Esophagus muscularis mucosa (tissue), 4 donors: Measurements from ENCODE around the gene HEPN1. TPM values are rescaled to one million over a fixed set of nuclear protein-coding genes. Genes with fewer than 3 reads are reported as not detected.
A peak's percentile ranks its signal among the peaks of the same experiment; 100 is the strongest.

Source experiments
- DNase-seq: peaks from one replicate; pipeline ENCODE4 v3.0.0-alpha.2; 2017; ENCODE audit errors: extremely low spot score
- H3K27ac ChIP-seq, 4 donors: fragments of 200-600 bp; sonication (generic); replicated peaks in 1 of 4; 1 replicate in 3 of 4; 2 replicates in 1 of 4; pipeline ENCODE4 v1.5.1; 2016 to 2019; ENCODE audit warnings: mild to moderate bottlenecking in 1 of 4
- H3K27me3 ChIP-seq, 4 donors: fragments of 200-600 bp; sonication (generic); one replicate each; pipeline versions ENCODE4 v1.5.1 to v1.6.0; 2016 to 2019
- H3K36me3 ChIP-seq, 4 donors: fragments of 200-600 bp; sonication (generic); one replicate each; pipeline ENCODE4 v1.5.1; 2016 to 2019
- H3K4me1 ChIP-seq, 4 donors: fragments of 200-600 bp; sonication (generic); one replicate each; pipeline ENCODE4 v1.5.1; 2016 to 2019
- H3K4me3 ChIP-seq, 4 donors: fragments of 200-600 bp; sonication (generic); 1 replicate in 2 of 4; 2 replicates in 2 of 4; pipeline ENCODE4 v1.5.1; 2016 to 2019; ENCODE audit warnings: mild to moderate bottlenecking in 4 of 4, moderate library complexity in 1 of 4
- H3K9me3 ChIP-seq, 4 donors: fragments of 200-600 bp; sonication (generic); 1 replicate in 3 of 4; 2 replicates in 1 of 4; pipeline ENCODE4 v1.5.1; 2016 to 2019
- CTCF ChIP-seq, 3 experiments: fragments of 200-600 bp in 2 of 3; fragments of 450-650 bp in 1 of 3; sonication (generic) in 2 of 3; IDR thresholded peaks; one replicate each; pipeline ENCODE4 v1.5.1; 2017 to 2019; ENCODE audit warnings: antibody characterized with exemption in 3 of 3, mild to moderate bottlenecking in 2 of 3, moderate library complexity in 1 of 3
- EP300 ChIP-seq: sonication (generic); formaldehyde crosslinking; IDR thresholded peaks from one replicate; pipeline ENCODE4 v1.6.1; 2017; ENCODE audit warnings: antibody characterized with exemption
- POLR2A ChIP-seq: fragments of 450-650 bp; IDR thresholded peaks from one replicate; pipeline ENCODE4 v1.6.1; 2017; ENCODE audit warnings: antibody characterized with exemption, moderate library complexity, mild to moderate bottlenecking, low read depth
- POLR2AphosphoS5 ChIP-seq, 2 donors: sonication (generic); formaldehyde crosslinking; IDR thresholded peaks; one replicate each; pipeline ENCODE4 v1.6.1; 2017; ENCODE audit warnings: antibody characterized with exemption in 2 of 2
- WGBS: methylation state at CpG from one replicate; pipeline ENCODE4 v1.1.5; 2018; 5-methylcytosine and 5-hydroxymethylcytosine counted together
- intact Hi-C: fragments of 100-400 bp; cut with DNase I; formaldehyde crosslinking; loops from one replicate; pipeline ENCODE4 v1.15.1; 2023
- total RNA-seq, 4 donors: library from RNA; depleted of rRNA; stranded (reverse); fragments of >200 nt; gene quantifications; one replicate each; pipeline versions ENCODE4 v1.1.0 to v1.2.1, GENCODE V29; 2016

Gene HEPN1
- total RNA-seq, 4 donors from 2014 or later: not detected

GRCh38 chr11:124945826-124946225 is 26.8 kb downstream of the HEPN1 start:
- no peak overlapping the region for H3K4me3 ChIP-seq
- WGBS: 80% methylated on average over 6 of the region's 6 CpGs
- H3K27me3 ChIP-seq: no peaks in the 10 kb centered on the region
- H3K4me1 ChIP-seq: no peaks in the 10 kb centered on the region
- intact Hi-C loops: no loop called here
- no peak for TF ChIP-seq POLR2A
- TF ChIP-seq CTCF (IDR thresholded peaks at IDR 0.05): no peak
- TF ChIP-seq POLR2AphosphoS5 (IDR thresholded peaks at IDR 0.05): no peak
- no peak for TF ChIP-seq EP300
- H3K9me3 ChIP-seq: no peaks in the 10 kb centered on the region
- H3K36me3 ChIP-seq: no peaks in the 10 kb centered on the region
- no peak for DNase-seq
- H3K27ac ChIP-seq: no peak overlapping the region

- H3K4me3 ChIP-seq: no peak overlapping the region
- H3K36me3 ChIP-seq: no peaks in the 10 kb centered on the region
- no peaks in the 10 kb centered on the region for H3K27me3 ChIP-seq
- no peaks in the 10 kb centered on the region for H3K9me3 ChIP-seq
- 80% methylated on average over 2 of the region's 2 CpGs for WGBS
- no peak for TF ChIP-seq POLR2A
- intact Hi-C loops: no loop called here
- DNase-seq: no peak
- H3K27ac ChIP-seq: no peak overlapping the region
- H3K4me1 ChIP-seq: no peaks in the 10 kb centered on the region
Observed at GRCh38 chr11:124946735-124947141, 27.7 kb downstream of the HEPN1 start.

DNA sequence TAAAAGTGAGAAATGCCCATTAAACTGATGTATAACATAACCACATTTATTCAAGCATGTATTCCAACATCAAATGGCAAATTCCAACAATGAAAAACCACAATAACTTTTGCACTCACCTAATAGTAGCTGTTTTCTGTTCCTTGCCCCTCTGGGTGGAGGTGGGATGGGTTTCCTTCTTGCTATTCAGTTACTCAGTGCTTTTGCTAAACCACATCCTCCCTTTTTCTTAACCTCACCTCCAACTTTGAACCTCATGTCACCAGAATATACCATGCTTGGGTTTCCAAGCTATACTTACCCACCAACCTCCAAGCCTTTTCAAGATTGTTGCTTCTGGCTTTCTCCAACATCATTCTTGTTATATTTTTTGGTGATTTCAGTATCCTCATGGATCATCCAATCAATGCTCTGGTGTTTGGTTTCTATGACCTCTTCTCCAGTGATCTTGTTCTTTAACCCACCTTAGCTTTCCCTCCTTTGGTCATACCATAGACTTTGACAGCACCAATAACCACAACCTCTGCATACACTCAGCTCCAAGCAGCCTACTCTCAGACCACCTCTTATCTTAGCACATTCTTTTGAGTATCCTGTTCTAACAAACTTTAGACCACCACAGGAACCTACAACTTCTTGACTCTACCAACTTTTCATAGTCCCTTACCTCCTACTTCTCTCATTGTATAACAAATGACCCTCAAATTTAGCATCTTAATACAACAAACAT is 31.7 kb downstream of the HEPN1 start:
- intact Hi-C loops: loop anchor here (5.0 kb wide), 2 partner anchors 73 to 278 kb away; partner anchors contain the start of genes SIAE and SPA17

DNA sequence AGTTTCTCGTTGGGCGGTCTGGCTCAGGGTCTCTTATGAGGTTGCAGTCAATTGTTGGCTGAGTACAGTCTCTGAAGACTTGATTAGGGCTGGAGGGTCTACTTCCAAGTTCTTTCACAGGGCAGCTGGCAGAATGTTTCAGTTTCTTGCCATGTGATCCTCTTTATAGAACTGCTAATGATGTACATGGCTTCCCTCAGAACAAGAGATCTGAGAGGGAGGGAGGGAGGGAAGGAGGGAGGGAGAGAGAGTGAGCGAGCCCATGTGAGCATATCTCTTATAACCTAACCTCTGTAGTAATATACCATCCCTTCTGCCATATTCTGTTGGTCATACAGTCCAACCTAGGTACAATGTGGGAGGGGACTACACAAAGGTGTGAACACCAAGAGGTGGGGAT is 32.3 kb downstream of the HEPN1 start:
- intact Hi-C loops: loop anchor here (5.0 kb wide), 2 partner anchors 74 to 279 kb away; partner anchors contain the start of genes SIAE and SPA17

More for the DNA sequence above, 31.7 kb downstream of the HEPN1 start:
- Histone ChIP-seq H3K27ac (no peak overlapping the region), H3K4me1 (peaks cover 6 to 17% (median 14%) of the 10 kb centered on the region in 4 donors), H3K4me3 (no peak overlapping the region), H3K9me3 (no peaks in the 10 kb centered on the region), H3K27me3 (no peaks in the 10 kb centered on the region), H3K36me3 (no peaks in the 10 kb centered on the region)
- DNase-seq: no peak
- TF ChIP-seq POLR2A (no peak), POLR2AphosphoS5 (IDR thresholded peaks at IDR 0.05) (no peak)

DNA sequence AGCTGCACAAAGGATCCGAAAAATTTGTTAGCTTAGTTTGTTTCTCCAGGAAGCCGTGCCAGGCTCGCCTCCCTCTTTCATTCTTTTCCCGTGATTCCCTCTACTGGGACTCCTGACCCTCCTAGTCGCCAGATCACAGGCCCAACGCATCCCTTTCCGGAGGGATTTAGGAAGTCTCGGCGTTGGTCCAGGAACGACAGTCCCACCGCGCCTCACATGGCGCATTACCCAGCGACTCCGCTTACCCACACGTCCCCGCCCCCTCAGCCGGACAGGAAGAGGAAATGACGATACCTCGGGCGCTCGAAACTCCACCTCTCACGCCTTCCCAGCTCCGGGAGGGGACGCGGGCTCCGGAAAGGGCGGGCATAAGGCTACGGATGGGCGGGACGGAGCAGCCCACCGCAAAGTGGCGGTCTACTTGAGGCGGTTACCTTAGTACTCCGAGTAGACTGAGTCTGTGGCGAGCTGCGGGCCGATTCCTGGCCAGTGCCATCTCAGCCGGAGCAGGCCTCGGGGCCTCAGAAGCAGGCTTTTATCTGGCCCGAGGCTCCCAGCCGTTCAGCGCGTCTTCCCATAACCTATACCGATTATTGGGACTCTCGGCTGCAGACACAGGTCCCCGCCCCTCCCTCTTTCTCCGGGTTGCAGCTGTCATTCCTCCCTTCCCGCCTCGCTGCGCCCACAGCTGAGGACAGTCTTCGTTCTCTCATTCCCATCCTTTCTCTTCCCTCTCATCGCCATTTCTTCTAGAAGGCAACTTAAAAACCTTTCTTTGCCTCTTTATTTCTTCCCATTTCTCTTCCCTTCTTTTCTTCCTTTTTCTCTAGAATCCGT is 34.9 kb downstream of the HEPN1 start, which contains the start of gene CCDC15:
TSS of gene CCDC15 (plus strand) at position 450 of the 837 bp plus-strand sequence. CDS start 531 bp downstream, outside the sequence.
- Histone ChIP-seq H3K36me3 (no peaks in the 10 kb centered on the region), H3K9me3 (no peaks in the 10 kb centered on the region), H3K4me1 (peaks cover 6 to 17% (median 14%) of the 10 kb centered on the region in 4 donors), H3K4me3 (peak within 1 kb of the TSS; percentile 72 to 77 (median 74)), H3K27ac (peak within 1 kb of the TSS; percentile 80 to 88 (median 82)), H3K27me3 (no peaks in the 10 kb centered on the region)
- intact Hi-C loops: loop anchor here (5.0 kb wide), 2 partner anchors 77 to 282 kb away; partner anchors contain the start of genes SIAE and SPA17
- TF ChIP-seq POLR2AphosphoS5 (IDR thresholded peaks at IDR 0.05): peak; percentile 96 to 97
- TF ChIP-seq CTCF (IDR thresholded peaks at IDR 0.05): no peak
- TF ChIP-seq POLR2A: peak; percentile 30
- DNase-seq: peak; percentile 99
- WGBS: under 1% methylated on average over 37 of the region's 54 CpGs

More for the DNA sequence above, 32.3 kb downstream of the HEPN1 start:
- Histone ChIP-seq H3K36me3 (no peaks in the 10 kb centered on the region), H3K27ac (no peak overlapping the region), H3K4me3 (no peak overlapping the region), H3K4me1 (peaks cover 6 to 17% (median 14%) of the 10 kb centered on the region in 4 donors), H3K27me3 (no peaks in the 10 kb centered on the region), H3K9me3 (no peaks in the 10 kb centered on the region)
- TF ChIP-seq CTCF (IDR thresholded peaks at IDR 0.05) (no peak), EP300 (no peak), POLR2A (no peak), POLR2AphosphoS5 (IDR thresholded peaks at IDR 0.05) (no peak)
- no peak for DNase-seq
- 76% methylated on average over 3 of the region's 3 CpGs for WGBS
